ENCODE data around the gene FUCA2.
A peak's percentile ranks its signal among the peaks of the same experiment; 100 is the strongest.
"Not testable (repeated sequence)": the region's sequence is repeated elsewhere in the genome, so short reads cannot be mapped to it uniquely, and the experiment has no call there.

Gene FUCA2

DNA sequence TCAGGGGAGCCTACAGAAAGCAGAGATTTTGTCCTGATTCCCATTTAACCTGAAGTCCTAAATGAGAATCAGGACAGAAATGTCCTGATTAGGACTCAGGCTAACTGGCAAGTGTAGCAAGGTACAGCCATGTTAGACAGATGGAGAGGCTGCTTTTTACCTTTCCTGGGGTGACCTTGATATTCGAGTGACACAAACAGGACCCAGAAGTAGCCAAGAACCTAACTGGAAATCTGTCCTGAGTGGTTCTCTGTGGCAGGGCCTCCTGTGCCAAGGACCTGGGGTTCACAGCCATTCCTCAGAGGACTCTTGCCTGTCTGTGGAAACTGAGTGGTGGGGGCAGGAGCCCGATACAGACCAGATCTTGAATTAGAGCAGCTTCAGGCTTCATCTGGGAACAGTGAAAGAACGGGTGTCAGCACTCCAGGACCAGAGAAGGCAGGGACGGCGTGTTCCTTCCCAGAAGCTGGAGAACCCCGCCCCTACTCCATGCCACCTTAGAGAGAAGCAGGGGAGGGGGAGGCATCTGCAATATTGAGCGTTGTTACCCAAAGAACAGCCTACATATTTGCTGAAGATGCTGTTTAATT lies 4.3 kb upstream of the FUCA2 start:
- H3K9me3 Mint-ChIP-seq: no peaks in the 10 kb centered on the region
- H3K27ac Mint-ChIP-seq: no peak overlapping the region
- H3K27me3 Mint-ChIP-seq: no peaks in the 10 kb centered on the region
- peaks cover 24% of the 10 kb centered on the region for H3K4me1 Mint-ChIP-seq
- peaks cover 3% of the 10 kb centered on the region for H3K36me3 Mint-ChIP-seq
- H3K4me3 Mint-ChIP-seq: no peak overlapping the region

DNA sequence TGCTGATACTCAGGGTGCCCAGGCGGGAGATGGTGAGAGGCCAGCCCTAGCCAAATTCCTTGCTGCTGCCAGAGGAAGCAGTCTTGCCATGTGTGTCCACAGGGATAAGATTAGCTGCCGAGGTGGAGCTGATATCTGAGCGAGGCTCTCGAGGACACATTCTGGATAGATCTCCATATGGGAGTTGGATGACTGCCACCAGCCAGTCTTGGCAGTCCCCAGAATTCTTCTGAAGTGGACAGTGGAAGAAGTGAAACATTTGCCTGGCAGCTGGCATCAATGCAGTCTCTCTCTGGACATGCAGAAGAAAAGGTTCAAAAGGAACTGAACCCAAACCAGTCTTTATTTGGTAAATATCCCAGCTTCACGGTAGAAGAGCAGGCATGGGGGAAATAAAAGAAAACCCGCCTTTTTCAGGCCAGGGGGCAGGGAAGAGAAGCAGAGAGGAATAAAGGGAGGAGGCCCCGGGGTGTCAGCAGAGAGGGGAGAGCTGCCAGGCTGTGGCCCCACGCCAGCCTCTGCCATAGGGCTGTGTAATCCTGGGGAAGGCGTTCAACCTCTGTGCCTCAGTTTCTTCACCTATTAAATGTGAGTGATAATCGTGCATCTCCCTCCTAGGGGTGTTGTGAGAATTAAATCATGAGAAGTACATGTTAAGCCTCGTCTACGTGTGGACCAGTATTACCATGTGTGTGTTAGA lies 3.7 kb upstream of the FUCA2 start:
- Mint-ChIP-seq H3K27ac (no peak overlapping the region), H3K27me3 (no peaks in the 10 kb centered on the region), H3K4me3 (no peak overlapping the region), H3K4me1 (peaks cover 28% of the 10 kb centered on the region), H3K36me3 (peaks cover 3% of the 10 kb centered on the region), H3K9me3 (no peaks in the 10 kb centered on the region)

DNA sequence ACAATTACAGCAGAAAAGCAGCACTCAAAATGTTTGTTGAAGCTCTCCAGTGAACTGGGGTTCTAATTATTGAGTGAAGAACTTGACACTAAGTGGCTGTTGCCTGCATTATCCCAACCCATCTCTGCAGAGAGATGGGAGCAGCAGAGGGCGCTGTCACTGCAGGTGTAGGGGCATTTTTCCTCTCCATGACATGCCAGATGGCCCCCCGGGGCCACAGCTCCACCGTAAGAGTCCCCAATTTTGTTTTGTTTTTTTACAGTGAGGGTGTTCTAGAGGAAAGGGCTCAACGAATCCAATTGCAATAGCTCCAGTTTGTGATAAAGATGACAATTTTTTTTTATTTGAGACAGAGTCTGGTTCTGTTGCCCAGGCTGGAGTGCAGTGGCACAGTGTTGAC lies 1.9 kb upstream of the FUCA2 start:
- Mint-ChIP-seq H3K4me3 (peak overlapping the region; percentile 71), H3K27ac (peak overlapping the region; percentile 14), H3K9me3 (no peaks in the 10 kb centered on the region), H3K4me1 (peaks cover 41% of the 10 kb centered on the region), H3K36me3 (peaks cover 3% of the 10 kb centered on the region), H3K27me3 (no peaks in the 10 kb centered on the region)

DNA sequence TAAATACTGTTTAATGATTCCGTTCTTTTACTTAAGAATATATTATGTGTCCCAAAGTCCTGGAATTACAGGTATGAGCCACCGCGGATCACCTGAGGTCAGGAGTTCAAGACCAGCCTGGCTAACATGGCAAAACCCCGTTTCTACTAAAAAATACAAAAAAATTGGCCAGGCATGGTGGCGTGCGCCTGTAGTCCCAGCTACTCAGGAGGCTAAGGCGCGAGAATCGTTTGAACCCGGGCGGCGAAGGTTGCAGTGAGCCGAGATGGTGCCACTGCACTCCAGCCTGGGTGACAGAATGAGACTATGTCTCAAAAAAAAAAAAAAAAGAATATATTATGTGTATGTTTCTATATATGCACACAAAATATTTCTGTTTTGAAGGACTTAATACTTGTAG lies 1.2 kb downstream of the FUCA2 start:
- not testable (repeated sequence) for H3K9me3 Mint-ChIP-seq, H3K27me3 Mint-ChIP-seq
- Mint-ChIP-seq H3K27ac (peak overlapping the region; percentile 97), H3K36me3 (peaks cover 16% of the 10 kb centered on the region), H3K4me3 (peak overlapping the region; percentile 94), H3K4me1 (peaks cover 38% of the 10 kb centered on the region)

DNA sequence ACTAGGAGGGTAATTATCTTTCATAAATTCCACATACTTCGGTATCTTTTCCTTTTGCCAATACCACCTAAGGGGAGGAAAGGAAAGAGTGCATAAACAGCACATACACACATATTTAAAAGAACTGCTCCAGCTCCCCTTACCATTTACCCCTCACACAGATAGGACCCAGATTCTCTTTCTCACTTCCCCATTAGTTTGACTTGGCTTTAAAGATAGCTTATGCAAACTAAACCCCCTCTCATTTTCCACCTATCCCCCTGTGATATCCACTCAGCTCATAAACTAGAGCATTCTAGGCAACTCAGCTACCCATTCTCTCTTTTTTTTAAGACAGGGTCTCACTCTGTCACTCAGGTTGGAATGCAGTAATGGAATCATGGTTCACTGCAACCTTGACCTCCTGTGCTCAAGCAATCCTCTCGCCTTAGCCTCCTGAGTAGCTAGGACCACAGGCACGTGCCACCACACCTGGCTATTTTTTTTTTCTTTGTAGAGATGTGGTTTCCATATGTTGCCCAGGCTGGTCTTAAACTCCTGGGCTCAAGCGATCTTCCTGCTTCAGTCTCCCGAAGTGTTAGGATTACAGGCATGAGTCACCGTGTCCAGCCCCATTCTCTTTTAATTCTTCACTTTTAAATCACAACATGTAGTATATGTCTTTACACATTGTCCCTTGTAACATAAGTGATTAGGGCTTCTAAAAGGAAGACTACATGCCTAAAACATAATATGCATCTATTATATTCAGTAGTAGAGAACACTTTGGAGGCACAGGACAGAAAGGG lies 4.0 kb downstream of the FUCA2 start:
- Mint-ChIP-seq H3K9me3 (no peaks in the 10 kb centered on the region), H3K36me3 (peaks cover 14% of the 10 kb centered on the region), H3K4me1 (peaks cover 31% of the 10 kb centered on the region), H3K4me3 (no peak overlapping the region), H3K27ac (no peak overlapping the region), H3K27me3 (no peaks in the 10 kb centered on the region)

DNA sequence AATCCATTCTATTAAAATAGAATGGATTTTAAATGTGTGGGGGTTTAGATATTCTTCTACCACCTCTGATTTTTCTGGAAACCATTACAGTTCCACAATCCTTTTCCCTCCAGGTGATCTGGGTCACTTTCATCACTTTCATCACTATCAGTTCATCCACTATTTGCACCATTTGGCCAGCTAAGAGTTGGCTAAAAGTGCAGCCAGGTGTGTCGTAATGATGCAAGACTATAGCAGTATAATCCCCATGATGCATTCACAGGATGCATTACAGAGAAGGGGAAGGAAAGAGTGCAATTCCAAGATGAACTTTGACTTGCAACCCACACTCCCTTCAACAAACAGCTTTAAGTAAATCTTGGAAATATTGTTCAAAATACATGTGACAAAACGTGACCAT lies 4.9 kb downstream of the FUCA2 start:
- peaks cover 14% of the 10 kb centered on the region for H3K36me3 Mint-ChIP-seq
- no peaks in the 10 kb centered on the region for H3K27me3 Mint-ChIP-seq
- peaks cover 27% of the 10 kb centered on the region for H3K4me1 Mint-ChIP-seq
- H3K27ac Mint-ChIP-seq: no peak overlapping the region
- H3K4me3 Mint-ChIP-seq: no peak overlapping the region
- H3K9me3 Mint-ChIP-seq: no peaks in the 10 kb centered on the region

DNA sequence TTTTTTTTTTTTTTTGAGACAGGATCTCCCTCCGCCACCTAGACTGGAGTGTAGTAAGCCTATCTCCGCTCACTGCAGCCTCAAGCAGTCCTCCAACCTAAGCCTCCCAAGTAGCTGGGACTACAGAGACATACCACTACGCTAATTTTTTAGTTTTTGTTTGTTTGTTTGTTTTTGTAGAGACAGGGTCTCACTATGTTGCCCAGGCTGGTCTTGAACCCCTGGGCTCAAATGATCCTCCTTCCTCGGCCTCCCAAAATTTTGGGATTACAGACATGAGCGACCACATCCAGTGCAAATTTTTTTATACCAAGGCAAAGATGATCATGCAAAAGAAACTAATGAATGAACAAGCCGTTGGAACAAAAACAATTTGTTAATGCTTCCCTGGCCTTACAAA lies 5.3 kb downstream of the FUCA2 start:
- H3K27me3 Mint-ChIP-seq: no peaks in the 10 kb centered on the region
- H3K36me3 Mint-ChIP-seq: peaks cover 14% of the 10 kb centered on the region
- H3K27ac Mint-ChIP-seq: no peak overlapping the region

DNA sequence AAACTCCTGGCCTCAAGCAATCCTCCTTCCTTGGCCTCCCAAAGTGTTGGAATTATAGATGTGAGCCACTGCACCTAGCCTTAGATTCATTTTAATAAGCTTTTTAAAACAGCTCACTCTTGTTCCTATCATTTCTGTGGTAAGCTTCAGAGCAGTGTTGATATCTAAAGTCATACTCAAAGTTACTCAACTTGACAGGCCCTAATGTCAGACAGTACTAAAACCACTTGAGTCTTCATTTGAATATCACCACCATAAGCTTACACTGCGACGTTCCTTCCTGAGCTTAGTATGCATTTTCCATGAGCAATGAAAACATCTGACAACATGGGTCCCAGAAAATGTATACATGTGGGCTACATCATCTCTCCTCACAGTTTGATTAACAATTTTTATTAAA lies 6.0 kb downstream of the FUCA2 start:
- Mint-ChIP-seq H3K4me1 (peaks cover 19% of the 10 kb centered on the region), H3K27me3 (no peaks in the 10 kb centered on the region), H3K27ac (no peak overlapping the region), H3K4me3 (no peak overlapping the region), H3K9me3 (no peaks in the 10 kb centered on the region), H3K36me3 (peaks cover 14% of the 10 kb centered on the region)

More for the DNA sequence above, 5.3 kb downstream of the FUCA2 start:
- Mint-ChIP-seq H3K4me3 (no peak overlapping the region), H3K4me1 (peaks cover 25% of the 10 kb centered on the region), H3K9me3 (no peaks in the 10 kb centered on the region)

DNA sequence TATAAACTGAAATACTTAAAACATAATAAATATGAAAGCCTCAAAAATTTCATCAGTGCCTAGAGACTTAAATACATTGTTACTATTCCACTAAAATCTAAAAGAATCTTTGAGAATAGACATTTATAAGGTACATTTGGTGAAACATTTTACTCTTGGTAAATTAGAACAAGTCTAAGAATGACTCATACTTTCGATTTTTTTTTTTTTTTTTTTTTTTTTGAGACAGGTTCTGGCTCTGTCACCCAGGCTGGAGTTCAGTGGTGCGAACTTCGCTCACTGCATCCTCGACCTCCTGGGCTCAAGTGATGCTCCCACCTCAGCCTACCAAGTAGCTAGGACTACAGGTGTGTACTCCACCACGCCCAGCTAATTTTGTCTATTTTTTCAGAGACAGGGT lies 6.4 kb downstream of the FUCA2 start:
- H3K27ac Mint-ChIP-seq: no peak overlapping the region

DNA sequence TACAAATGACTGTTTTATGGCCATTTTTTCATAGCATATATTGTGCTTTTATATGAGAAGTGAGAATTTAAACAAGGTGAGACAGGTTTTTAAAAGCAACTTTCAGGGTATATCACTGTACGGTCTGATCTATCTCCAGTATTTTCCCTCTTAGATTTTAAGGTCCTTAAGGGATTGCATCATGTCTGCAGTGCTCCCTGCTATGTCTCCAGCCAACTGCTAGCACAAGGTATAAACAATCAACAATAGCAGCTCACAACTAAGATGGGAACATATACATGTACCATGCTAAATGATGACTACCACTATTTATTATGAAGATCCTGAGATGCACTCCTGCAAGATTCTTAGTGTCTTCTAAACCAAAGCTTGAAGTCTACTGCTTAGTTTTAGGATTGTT lies 7.2 kb downstream of the FUCA2 start:
- Mint-ChIP-seq H3K36me3 (peaks cover 14% of the 10 kb centered on the region), H3K27me3 (no peaks in the 10 kb centered on the region), H3K9me3 (no peaks in the 10 kb centered on the region), H3K4me3 (no peak overlapping the region), H3K4me1 (peaks cover 10% of the 10 kb centered on the region), H3K27ac (no peak overlapping the region)

More for the DNA sequence above, 6.4 kb downstream of the FUCA2 start:
- Mint-ChIP-seq H3K4me1 (peaks cover 17% of the 10 kb centered on the region), H3K4me3 (no peak overlapping the region), H3K27me3 (no peaks in the 10 kb centered on the region), H3K36me3 (peaks cover 14% of the 10 kb centered on the region), H3K9me3 (no peaks in the 10 kb centered on the region)

DNA sequence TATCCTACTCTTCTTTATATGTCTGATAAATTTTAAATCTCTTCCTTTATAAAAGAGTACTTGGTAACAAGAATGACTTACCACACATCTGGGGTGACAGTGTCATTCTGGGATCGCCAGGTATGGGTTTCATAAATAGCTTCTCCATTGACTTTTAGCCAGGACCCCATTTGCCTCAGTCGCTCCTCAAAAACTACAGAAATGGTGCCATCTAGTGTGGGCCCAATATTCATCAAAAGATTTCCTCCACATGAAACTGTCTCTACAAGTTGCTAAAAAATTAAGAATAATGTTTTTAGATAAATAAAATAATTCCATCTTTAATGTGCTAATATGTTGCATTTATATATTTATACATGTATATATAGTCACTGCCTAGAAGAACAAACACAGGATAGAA lies 9.7 kb downstream of the FUCA2 start:
- H3K4me1 Mint-ChIP-seq: peaks cover 22% of the 10 kb centered on the region
- H3K27me3 Mint-ChIP-seq: no peaks in the 10 kb centered on the region
- H3K27ac Mint-ChIP-seq: no peak overlapping the region
- H3K36me3 Mint-ChIP-seq: peaks cover 16% of the 10 kb centered on the region
- no peaks in the 10 kb centered on the region for H3K9me3 Mint-ChIP-seq
- H3K4me3 Mint-ChIP-seq: no peak overlapping the region

DNA sequence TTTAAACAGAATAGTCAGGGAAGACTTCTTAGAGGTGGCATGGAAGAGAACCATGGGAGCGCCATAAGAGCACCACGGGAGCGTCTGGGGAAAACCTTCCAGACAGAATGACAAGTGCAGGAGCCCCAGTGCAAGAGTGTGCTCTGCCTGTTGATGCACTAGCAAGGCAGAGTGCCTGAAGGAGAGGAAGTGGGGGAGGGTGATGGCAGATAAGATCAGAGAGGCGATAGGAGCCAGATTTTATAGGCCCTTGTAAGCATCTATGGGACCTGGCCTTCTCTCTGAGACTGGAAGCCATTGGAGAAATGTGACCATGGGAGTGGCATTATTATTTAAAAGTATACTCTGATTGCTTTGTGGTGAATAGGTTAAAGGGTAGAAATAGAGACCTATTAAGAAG lies 13.1 kb downstream of the FUCA2 start:
- Mint-ChIP-seq H3K9me3 (no peaks in the 10 kb centered on the region), H3K4me3 (no peak overlapping the region), H3K27ac (no peak overlapping the region), H3K4me1 (peaks cover 17% of the 10 kb centered on the region), H3K36me3 (peaks cover 7% of the 10 kb centered on the region), H3K27me3 (no peaks in the 10 kb centered on the region)

DNA sequence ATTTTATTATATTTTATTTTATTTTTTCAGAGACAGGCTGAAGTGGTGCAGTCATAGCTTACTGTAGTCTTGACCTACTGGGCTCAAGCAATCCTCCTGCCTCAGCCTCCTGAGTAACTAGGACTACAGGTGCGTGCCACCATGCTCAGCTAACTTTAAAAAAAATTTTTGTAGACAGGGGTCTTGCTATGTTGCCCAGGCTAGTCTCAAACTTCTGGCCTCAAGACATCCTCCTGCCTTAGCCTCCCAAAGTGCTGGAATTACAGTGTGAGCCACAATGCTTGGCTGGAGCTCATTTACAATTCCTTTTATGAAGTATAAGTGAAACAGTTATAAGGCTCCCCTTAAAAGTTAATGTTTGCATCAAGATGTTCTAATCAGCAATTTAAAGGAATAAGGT lies 14.5 kb downstream of the FUCA2 start:
- Mint-ChIP-seq H3K27ac (no peak overlapping the region), H3K27me3 (no peaks in the 10 kb centered on the region), H3K4me1 (peaks cover 17% of the 10 kb centered on the region), H3K4me3 (no peak overlapping the region), H3K9me3 (no peaks in the 10 kb centered on the region), H3K36me3 (peaks cover 7% of the 10 kb centered on the region)

DNA sequence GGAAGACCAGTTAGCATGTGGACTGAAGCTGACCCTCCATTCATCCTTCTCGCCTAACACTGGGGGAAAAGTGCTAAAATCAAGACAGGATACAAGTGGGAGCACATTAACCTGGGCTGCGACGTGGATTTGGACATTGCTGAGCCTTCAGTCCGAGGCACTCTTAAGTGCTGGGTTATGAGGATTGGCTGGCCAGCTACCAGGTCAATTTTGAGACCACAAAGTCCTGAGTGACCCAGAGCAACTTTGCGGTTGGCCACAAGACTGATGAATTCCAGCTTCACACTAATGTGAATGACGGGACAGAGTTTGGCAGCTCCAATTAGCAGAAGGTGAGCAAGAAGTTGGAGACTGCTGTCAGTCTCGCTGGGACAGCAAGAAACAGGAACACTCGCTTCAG lies 20.7 kb downstream of the FUCA2 start:
- Mint-ChIP-seq H3K36me3 (no peaks in the 10 kb centered on the region), H3K27ac (peak overlapping the region; percentile 56), H3K4me1 (no peaks in the 10 kb centered on the region), H3K27me3 (no peaks in the 10 kb centered on the region), H3K9me3 (no peaks in the 10 kb centered on the region), H3K4me3 (no peak overlapping the region)

DNA sequence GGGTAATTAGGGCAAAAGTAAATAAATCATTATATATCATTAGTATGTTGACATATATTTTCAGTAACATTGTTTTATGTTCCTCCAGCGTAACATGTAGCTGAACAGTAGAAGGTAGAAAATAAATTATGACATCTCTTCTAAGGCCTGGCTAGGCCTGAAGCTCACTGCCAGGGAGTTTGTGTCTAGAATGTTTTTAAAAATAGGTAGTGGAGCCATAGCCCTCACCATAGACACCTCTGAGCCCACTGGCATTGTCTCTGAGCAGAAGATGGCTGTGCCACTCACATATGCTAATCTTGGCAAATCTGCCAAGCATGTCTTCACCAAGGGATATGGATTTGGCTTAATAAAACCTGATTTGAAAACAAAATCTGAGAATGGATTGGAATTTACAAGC lies 21.3 kb downstream of the FUCA2 start:
- no peak overlapping the region for H3K27ac Mint-ChIP-seq
- H3K27me3 Mint-ChIP-seq: no peaks in the 10 kb centered on the region
- no peaks in the 10 kb centered on the region for H3K4me1 Mint-ChIP-seq
- H3K36me3 Mint-ChIP-seq: no peaks in the 10 kb centered on the region
- no peaks in the 10 kb centered on the region for H3K9me3 Mint-ChIP-seq
- no peak overlapping the region for H3K4me3 Mint-ChIP-seq

DNA sequence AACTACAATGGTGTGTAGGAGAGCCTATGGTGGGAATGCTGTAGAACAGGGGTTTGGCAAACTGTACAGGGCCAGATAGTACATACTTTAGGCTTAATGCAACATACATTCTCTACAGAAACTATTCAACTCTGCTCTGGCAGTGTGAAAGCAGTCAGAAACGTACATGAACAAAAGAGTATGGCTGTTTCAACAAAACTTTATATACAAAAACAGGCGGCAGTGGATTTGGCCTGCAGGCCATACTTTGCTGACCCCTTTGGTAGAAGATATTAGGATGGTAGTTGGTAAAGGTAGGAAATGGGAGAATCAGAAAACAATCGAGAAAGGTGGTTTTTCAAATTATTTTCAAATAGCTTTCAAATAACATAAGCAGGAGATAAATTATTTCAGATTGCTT lies 24.8 kb downstream of the FUCA2 start:
- no peaks in the 10 kb centered on the region for H3K4me1 Mint-ChIP-seq
- H3K36me3 Mint-ChIP-seq: no peaks in the 10 kb centered on the region
- H3K9me3 Mint-ChIP-seq: no peaks in the 10 kb centered on the region
- H3K27ac Mint-ChIP-seq: no peak overlapping the region
- H3K4me3 Mint-ChIP-seq: no peak overlapping the region
- H3K27me3 Mint-ChIP-seq: no peaks in the 10 kb centered on the region
